ENCODE measurements around the gene BNC2.

BNC2 gene

DNA sequence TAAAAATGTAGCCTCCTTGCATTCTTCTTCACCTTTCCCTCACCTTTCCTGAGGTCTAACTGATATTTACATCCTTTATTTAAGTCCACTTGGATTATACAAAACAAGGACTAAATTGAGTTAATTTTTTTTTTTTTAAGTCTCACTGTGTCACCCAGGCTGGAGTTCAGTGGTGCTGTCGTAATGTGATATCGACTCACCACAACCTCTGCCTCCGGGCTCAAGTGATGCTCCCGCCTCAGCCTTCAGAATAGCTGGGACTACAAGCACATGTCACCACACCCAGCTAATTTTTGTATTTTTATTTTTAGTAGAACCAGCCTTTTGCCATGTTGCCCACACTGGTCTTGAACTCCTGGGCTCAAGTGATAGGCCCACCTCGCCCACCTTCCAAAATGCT lies 195.3 kb downstream of the BNC2 start:
- DNase-seq (ENCODE audit: low read depth, low spot score) = no peak
- Histone ChIP-seq H3K27ac (no peak overlapping the region), H3K4me3 (no peak overlapping the region), H3K9ac (ENCODE audit: insufficient read length) (no peak overlapping the region), H3K9me3 (ENCODE audit: low read depth, low read length) (no peaks in the 10 kb centered on the region), H3K36me3 (ENCODE audit: insufficient read depth, low read length) (no peaks in the 10 kb centered on the region)
- no peak for TF ChIP-seq EZH2 (IDR thresholded peaks at IDR 0.05)
- TF ChIP-seq FOXP2 (optimal IDR thresholded peaks at IDR 0.05; ENCODE audit: control extremely low read depth, extremely low read length, insufficient read depth) = no peak
- TF ChIP-seq POLR2AphosphoS5 (IDR thresholded peaks at IDR 0.05; ENCODE audit: borderline replicate concordance, low read depth, low read length) = no peak

DNA sequence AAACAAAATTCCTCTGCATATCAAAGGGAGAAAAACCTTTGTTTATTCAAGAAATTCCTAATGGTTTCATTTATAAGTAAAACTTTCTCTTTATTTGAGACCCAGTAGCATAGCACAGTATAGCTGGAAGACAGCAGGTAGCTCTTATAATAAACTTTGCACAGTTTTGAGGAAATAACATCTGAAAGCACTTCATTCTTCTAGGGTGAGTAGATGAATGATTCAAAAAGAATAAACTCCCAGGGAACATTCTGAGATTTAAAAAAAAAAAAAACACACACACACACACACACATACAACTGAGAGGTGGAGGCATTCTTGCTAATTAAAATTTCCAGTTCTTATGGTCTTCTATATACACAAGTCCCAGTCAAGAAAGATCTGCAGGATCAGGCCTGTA lies 197.3 kb downstream of the BNC2 start:
- TF ChIP-seq POLR2AphosphoS5 (IDR thresholded peaks at IDR 0.05; ENCODE audit: borderline replicate concordance, low read depth, low read length) (no peak), EZH2 (IDR thresholded peaks at IDR 0.05) (no peak), FOXP2 (optimal IDR thresholded peaks at IDR 0.05; ENCODE audit: control extremely low read depth, extremely low read length, insufficient read depth) (no peak)

DNA sequence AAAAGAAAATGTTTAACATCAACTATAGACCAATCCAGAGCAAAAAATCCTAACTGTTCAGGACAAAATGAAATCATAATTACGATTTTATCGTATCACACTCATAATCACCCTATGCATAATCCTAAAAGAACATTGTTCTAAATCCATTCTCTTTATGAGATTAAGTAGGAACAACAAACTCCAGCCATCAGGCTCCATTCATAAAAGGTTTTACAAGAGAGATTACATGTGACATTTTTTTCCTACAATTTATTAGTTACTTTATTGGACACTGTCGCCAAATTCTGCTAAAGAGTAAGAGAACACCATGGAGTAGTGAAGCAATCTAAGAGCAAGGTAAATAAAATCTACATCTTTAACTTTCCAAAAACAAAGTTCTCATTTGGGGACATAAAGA lies 198.0 kb downstream of the BNC2 start:
- no peak for DNase-seq (ENCODE audit: low read depth, low spot score)
- H3K9me3 ChIP-seq (ENCODE audit: low read depth, low read length) = no peaks in the 10 kb centered on the region
- TF ChIP-seq POLR2AphosphoS5 (IDR thresholded peaks at IDR 0.05; ENCODE audit: borderline replicate concordance, low read depth, low read length) (no peak), FOXP2 (optimal IDR thresholded peaks at IDR 0.05; ENCODE audit: control extremely low read depth, extremely low read length, insufficient read depth) (no peak)
- H3K9ac ChIP-seq (ENCODE audit: insufficient read length) = no peak overlapping the region
- no peak overlapping the region for H3K4me3 ChIP-seq
- H3K27ac ChIP-seq = no peak overlapping the region
- H3K36me3 ChIP-seq (ENCODE audit: insufficient read depth, low read length) = no peaks in the 10 kb centered on the region

More for the DNA sequence above, 197.3 kb downstream of the BNC2 start:
- H3K9me3 ChIP-seq (ENCODE audit: low read depth, low read length) = no peaks in the 10 kb centered on the region
- H3K4me3 ChIP-seq = no peak overlapping the region
- DNase-seq (ENCODE audit: low read depth, low spot score) = no peak
- no peak overlapping the region for H3K27ac ChIP-seq
- H3K36me3 ChIP-seq (ENCODE audit: insufficient read depth, low read length) = no peaks in the 10 kb centered on the region
- H3K9ac ChIP-seq (ENCODE audit: insufficient read length) = no peak overlapping the region

DNA sequence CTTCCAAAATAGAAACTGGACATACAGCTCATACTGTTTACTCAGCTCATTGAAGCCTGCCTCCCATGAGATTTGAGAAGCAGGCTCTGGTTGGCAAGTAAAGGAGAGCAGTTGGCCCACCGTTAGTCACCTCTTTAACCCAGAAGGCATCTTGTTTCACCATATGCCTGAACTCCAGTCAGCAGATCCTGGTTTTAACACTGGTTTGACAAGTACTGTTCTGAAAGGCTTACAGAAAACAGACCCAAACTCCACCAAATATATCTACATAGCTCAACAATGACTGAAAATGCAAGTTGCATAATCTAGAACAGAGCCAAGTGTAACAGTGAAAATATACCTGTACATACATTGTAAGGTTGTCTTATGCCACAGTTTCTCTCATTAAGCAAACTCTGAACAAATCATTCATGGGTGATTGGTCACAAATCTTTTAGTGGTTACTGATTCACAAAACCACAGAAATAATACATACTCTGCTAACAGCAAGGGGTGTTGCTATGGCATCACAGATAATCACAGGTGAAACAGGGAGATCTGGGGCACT lies 198.8 kb downstream of the BNC2 start:
- no peak for DNase-seq (ENCODE audit: low read depth, low spot score)
- no peaks in the 10 kb centered on the region for H3K9me3 ChIP-seq (ENCODE audit: low read depth, low read length)
- no peak overlapping the region for H3K27ac ChIP-seq
- no peak overlapping the region for H3K4me3 ChIP-seq
- no peak for TF ChIP-seq POLR2AphosphoS5 (IDR thresholded peaks at IDR 0.05; ENCODE audit: borderline replicate concordance, low read depth, low read length)
- TF ChIP-seq EZH2 (IDR thresholded peaks at IDR 0.05) = no peak
- TF ChIP-seq FOXP2 (optimal IDR thresholded peaks at IDR 0.05; ENCODE audit: control extremely low read depth, extremely low read length, insufficient read depth) = no peak
- H3K9ac ChIP-seq (ENCODE audit: insufficient read length) = no peak overlapping the region
- no peaks in the 10 kb centered on the region for H3K36me3 ChIP-seq (ENCODE audit: insufficient read depth, low read length)

DNA sequence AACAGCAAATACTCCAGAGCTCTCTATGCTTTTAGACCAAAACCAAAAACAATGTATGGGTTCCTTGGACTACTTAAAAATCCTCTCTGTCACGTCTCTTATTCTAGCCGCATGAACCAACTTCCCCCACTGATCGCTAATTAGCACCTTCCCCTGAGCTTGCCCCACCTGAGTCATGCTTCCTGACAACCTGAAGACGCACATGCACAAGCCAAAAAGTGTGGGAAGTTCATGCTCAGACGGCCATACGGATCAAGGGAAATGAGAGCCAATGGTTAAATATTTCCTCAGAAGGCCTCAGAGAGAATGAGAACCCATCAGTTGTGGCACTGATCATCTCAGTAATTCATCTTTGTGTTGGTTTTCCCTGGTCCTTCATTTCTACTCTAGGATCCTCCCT lies 199.7 kb downstream of the BNC2 start:
- Histone ChIP-seq H3K27ac (no peak overlapping the region), H3K36me3 (ENCODE audit: insufficient read depth, low read length) (no peaks in the 10 kb centered on the region), H3K4me3 (no peak overlapping the region), H3K9me3 (ENCODE audit: low read depth, low read length) (no peaks in the 10 kb centered on the region), H3K9ac (ENCODE audit: insufficient read length) (no peak overlapping the region)
- DNase-seq (ENCODE audit: low read depth, low spot score) = no peak
- TF ChIP-seq POLR2AphosphoS5 (IDR thresholded peaks at IDR 0.05; ENCODE audit: borderline replicate concordance, low read depth, low read length) = no peak
- no peak for TF ChIP-seq EZH2 (IDR thresholded peaks at IDR 0.05)
- no peak for TF ChIP-seq FOXP2 (optimal IDR thresholded peaks at IDR 0.05; ENCODE audit: control extremely low read depth, extremely low read length, insufficient read depth)

DNA sequence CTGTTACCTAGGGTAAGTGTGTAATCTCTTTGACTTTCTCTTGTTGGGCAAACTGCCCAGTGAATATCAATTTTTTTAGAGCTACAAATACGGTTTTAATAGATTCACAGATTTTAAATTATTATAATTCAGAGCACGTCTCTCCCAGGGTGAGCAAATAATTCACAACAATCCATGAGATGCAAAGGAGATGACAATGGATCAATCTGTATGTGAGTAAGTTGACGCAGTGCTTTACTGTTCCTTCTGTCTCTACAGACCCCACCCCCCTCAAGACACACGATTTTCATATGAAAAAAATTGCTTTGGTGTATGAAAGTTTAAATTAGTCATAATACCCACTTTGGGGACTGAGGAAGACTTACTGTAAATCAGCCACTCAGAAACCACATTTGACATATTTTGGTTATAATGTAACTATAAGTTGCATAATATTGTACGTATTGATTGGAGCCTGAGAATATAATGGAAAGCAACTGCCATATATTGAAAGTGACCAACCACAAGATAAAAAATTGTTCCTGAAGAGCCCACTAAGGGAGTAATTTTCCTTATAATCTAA lies 201.7 kb downstream of the BNC2 start:
- TF ChIP-seq POLR2AphosphoS5 (IDR thresholded peaks at IDR 0.05; ENCODE audit: borderline replicate concordance, low read depth, low read length) (no peak), EZH2 (IDR thresholded peaks at IDR 0.05) (no peak), FOXP2 (optimal IDR thresholded peaks at IDR 0.05; ENCODE audit: control extremely low read depth, extremely low read length, insufficient read depth) (no peak)

DNA sequence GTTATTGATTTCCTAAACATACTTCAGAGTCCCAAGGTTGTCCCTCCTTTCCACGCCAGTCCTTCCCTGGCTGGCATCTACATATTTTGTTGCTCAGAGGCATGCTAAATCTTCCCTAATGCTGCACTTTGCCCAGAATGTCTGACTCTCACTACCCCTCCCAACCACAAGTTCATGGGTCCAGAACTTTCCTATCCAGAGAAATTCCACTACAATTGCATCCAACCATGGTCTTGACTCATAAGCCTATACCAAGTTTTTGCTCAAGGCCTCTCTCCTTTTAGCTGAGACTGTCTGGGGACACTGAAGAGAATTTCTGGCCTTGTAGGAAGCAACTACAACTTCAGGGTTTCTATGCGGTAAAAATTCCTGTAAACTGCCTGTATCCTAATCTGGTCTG lies 206.3 kb downstream of the BNC2 start:
- DNase-seq (ENCODE audit: low read depth, low spot score) = no peak
- H3K9me3 ChIP-seq (ENCODE audit: low read depth, low read length) = no peaks in the 10 kb centered on the region
- H3K27ac ChIP-seq = no peak overlapping the region
- H3K36me3 ChIP-seq (ENCODE audit: insufficient read depth, low read length) = no peaks in the 10 kb centered on the region
- no peak overlapping the region for H3K9ac ChIP-seq (ENCODE audit: insufficient read length)
- TF ChIP-seq POLR2AphosphoS5 (IDR thresholded peaks at IDR 0.05; ENCODE audit: borderline replicate concordance, low read depth, low read length) = no peak
- TF ChIP-seq FOXP2 (optimal IDR thresholded peaks at IDR 0.05; ENCODE audit: control extremely low read depth, extremely low read length, insufficient read depth) = no peak
- no peak for TF ChIP-seq EZH2 (IDR thresholded peaks at IDR 0.05)
- H3K4me3 ChIP-seq = no peak overlapping the region

More for the DNA sequence above, 201.7 kb downstream of the BNC2 start:
- Histone ChIP-seq H3K27ac (no peak overlapping the region; the same call in 1 of the 2 replicates), H3K36me3 (ENCODE audit: insufficient read depth, low read length) (no peaks in the 10 kb centered on the region), H3K9me3 (ENCODE audit: low read depth, low read length) (no peaks in the 10 kb centered on the region), H3K4me3 (no peak overlapping the region), H3K9ac (ENCODE audit: insufficient read length) (no peak overlapping the region)
- DNase-seq (ENCODE audit: low read depth, low spot score) = no peak

DNA sequence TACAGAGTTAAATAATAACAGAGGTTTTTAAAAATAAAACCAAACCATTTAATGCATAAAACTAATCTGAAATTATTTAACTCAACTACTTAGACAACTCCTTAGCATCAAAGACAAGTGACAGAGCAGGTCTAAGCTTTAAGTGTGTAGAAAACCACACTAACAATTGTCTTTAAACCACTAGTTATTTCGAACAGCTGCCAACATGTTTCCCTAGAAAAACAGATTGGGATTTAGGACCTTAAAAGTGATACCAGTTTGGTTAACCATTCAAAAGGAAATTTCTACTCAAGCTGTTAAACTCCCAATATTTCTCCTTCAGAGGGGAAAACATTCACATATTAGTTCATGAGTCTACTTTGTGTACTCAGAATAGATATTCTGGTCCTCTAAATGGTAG lies 208.7 kb downstream of the BNC2 start:
- H3K4me3 ChIP-seq = no peak overlapping the region
- DNase-seq (ENCODE audit: low read depth, low spot score) = no peak
- no peak overlapping the region for H3K27ac ChIP-seq
- no peaks in the 10 kb centered on the region for H3K9me3 ChIP-seq (ENCODE audit: low read depth, low read length)
- H3K36me3 ChIP-seq (ENCODE audit: insufficient read depth, low read length) = no peaks in the 10 kb centered on the region
- H3K9ac ChIP-seq (ENCODE audit: insufficient read length) = no peak overlapping the region
- TF ChIP-seq FOXP2 (optimal IDR thresholded peaks at IDR 0.05; ENCODE audit: control extremely low read depth, extremely low read length, insufficient read depth) = no peak
- TF ChIP-seq EZH2 (IDR thresholded peaks at IDR 0.05) = no peak
- TF ChIP-seq POLR2AphosphoS5 (IDR thresholded peaks at IDR 0.05; ENCODE audit: borderline replicate concordance, low read depth, low read length) = no peak

DNA sequence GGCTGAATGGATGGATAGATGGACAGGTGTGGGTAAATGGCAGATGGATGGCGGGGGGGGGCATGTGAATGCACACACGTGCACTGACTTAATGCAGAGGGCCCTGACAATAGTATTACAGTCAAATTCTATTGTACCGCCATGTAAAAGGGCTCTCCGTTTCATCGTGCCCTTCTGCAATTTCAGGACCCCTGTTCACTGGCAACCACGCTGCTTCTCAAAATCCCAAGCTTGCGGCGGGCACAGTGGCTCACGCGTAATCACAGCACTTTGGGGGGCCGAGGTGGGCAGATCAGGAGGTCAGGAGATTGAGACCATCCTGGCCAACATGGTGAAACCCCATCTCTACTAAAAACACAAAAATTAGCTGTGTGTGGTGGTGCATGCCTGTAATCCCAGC lies 211.4 kb downstream of the BNC2 start:
- Histone ChIP-seq H3K27ac (no peak overlapping the region), H3K36me3 (ENCODE audit: insufficient read depth, low read length) (no peaks in the 10 kb centered on the region), H3K4me3 (no peak overlapping the region), H3K9ac (ENCODE audit: insufficient read length) (no peak overlapping the region), H3K9me3 (ENCODE audit: low read depth, low read length) (no peaks in the 10 kb centered on the region)
- DNase-seq (ENCODE audit: low read depth, low spot score) = no peak
- TF ChIP-seq EZH2 (IDR thresholded peaks at IDR 0.05) (no peak), POLR2AphosphoS5 (IDR thresholded peaks at IDR 0.05; ENCODE audit: borderline replicate concordance, low read depth, low read length) (no peak)
